Neural progenitor cell (in vitro differentiated cells): ENCODE measurements around the gene TBC1D9B. TPM values are rescaled to one million over a fixed set of nuclear protein-coding genes. Genes with fewer than 3 reads are reported as not detected.

Experiments used
- DNase-seq: peaks from one replicate; pipeline ENCODE4 v3.0.0-alpha.2; 2016; ENCODE audit warnings: low spot score
- H2AFZ ChIP-seq: fragments of 200-600 bp; sonication (generic); replicated peaks from 2 replicates; pipeline ENCODE4 v1.6.1; 2016; ENCODE audit warnings: antibody characterized with exemption
- H3F3A ChIP-seq: fragments of 200-600 bp; sonication (generic); 2 replicates; pipeline ENCODE4 v1.6.1; 2016; ENCODE audit warnings: antibody characterized with exemption, low read depth
- H3K27ac ChIP-seq: fragments of 200-600 bp; sonication (generic); 2 replicates; pipeline ENCODE4 v1.5.1; 2016; ENCODE audit warnings: mild to moderate bottlenecking
- H3K27me3 ChIP-seq: fragments of 200-600 bp; sonication (generic); 2 replicates; pipeline ENCODE4 v1.6.1; 2016; ENCODE audit warnings: mild to moderate bottlenecking, moderate library complexity
- H3K36me3 ChIP-seq: fragments of 200-600 bp; sonication (generic); 2 replicates; pipeline ENCODE4 v1.5.1; 2016
- H3K4me1 ChIP-seq: fragments of 200-600 bp; sonication (generic); 2 replicates; pipeline ENCODE4 v1.6.1; 2016; ENCODE audit warnings: mixed run types
- H3K4me2 ChIP-seq: fragments of 200-600 bp; sonication (generic); 2 replicates; pipeline ENCODE4 v1.6.1; 2016
- H3K4me3 ChIP-seq: fragments of 200-600 bp; sonication (generic); 2 replicates; pipeline ENCODE4 v1.5.1; 2016
- H3K79me2 ChIP-seq: fragments of 200-600 bp; sonication (generic); 2 replicates; pipeline ENCODE4 v1.6.1; 2016; ENCODE audit warnings: low read depth
- H3K9ac ChIP-seq: fragments of 200-600 bp; sonication (generic); 2 replicates; pipeline ENCODE4 v1.6.1; 2016
- H3K9me3 ChIP-seq: fragments of 200-600 bp; sonication (generic); 2 replicates; pipeline ENCODE4 v1.5.1; 2016; ENCODE audit warnings: low read depth
- H4K20me1 ChIP-seq: fragments of 200-600 bp; sonication (generic); 2 replicates; pipeline ENCODE4 v1.6.1; 2016; ENCODE audit warnings: low read depth
- H3K27ac Mint-ChIP-seq: 3 replicates; pipeline ENCODE4 v1.8.0; 2021; ENCODE audit warnings: mixed read lengths
- H3K27me3 Mint-ChIP-seq: 2 replicates; pipeline ENCODE4 v1.8.0; 2022; ENCODE audit warnings: low read depth, mild to moderate bottlenecking, inconsistent platforms, moderate library complexity, mixed read lengths; ENCODE audit not compliant: insufficient read depth
- H3K36me3 Mint-ChIP-seq: 3 replicates; pipeline ENCODE4 v1.8.0; 2021; ENCODE audit warnings: mixed read lengths
- H3K4me1 Mint-ChIP-seq: 3 replicates; pipeline ENCODE4 v1.8.0; 2021; ENCODE audit warnings: mixed read lengths
- H3K4me3 Mint-ChIP-seq: 3 replicates; pipeline ENCODE4 v1.8.0; 2021; ENCODE audit warnings: mild to moderate bottlenecking, moderate library complexity, mixed read lengths
- H3K9me3 Mint-ChIP-seq: 3 replicates; pipeline ENCODE4 v1.8.0; 2020; ENCODE audit warnings: mixed read lengths
- EZH2 ChIP-seq: fragments of 200-600 bp; sonication (generic); IDR thresholded peaks from 2 replicates; pipeline ENCODE4 v1.6.1; 2017; ENCODE audit warnings: antibody characterized with exemption, mild to moderate bottlenecking, moderate library complexity
- EZH2phosphoT487 ChIP-seq: fragments of 200-600 bp; sonication (generic); IDR thresholded peaks from 2 replicates; pipeline ENCODE4 v1.6.1; 2017; ENCODE audit warnings: antibody characterized with exemption
- total RNA-seq: library from RNA; depleted of rRNA; stranded (reverse); fragments of >200 nt; gene quantifications from 2 replicates; pipeline ENCODE4 v1.2.3, GENCODE V29; 2015; ENCODE audit warnings: low replicate concordance
- TF ChIP-seq, protein P1 (sequence below): fragments of 200-600 bp; sonication (generic); IDR thresholded peaks from 2 replicates; pipeline ENCODE4 v1.5.1; 2017; ENCODE audit warnings: antibody characterized with exemption, mild to moderate bottlenecking

TBC1D9B gene
- total RNA-seq, 1 donor from 2014 or later = 26.7 TPM

DNA sequence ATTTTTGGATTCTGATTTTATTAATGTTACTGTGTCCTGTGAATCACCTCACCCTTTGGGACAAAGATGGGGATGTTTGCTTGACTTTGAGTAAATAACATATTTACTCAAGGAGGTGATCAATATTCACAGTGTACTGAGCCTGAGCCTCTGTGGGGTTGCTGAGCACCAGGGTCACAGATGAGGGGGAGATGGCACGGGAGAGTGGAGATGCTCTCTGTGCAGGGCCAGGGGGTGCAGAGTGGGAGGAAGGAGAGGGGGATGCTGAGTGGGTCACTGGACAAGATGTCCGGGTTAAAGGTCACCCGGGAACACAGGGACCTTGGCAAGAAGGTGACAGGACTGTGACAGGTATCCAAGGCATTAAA is 83.0 kb downstream of the TBC1D9B start:
- Histone ChIP-seq H3K9me3 (no peaks in the 10 kb centered on the region), H3K4me2 (no peak overlapping the region), H3K4me1 (peaks cover 14% of the 10 kb centered on the region), H3K4me3 (no peak overlapping the region), H3K36me3 (no peaks in the 10 kb centered on the region), H3K79me2 (peaks cover 21% of the 10 kb centered on the region), H4K20me1 (peaks cover 30% of the 10 kb centered on the region), H3F3A (peaks cover 8% of the 10 kb centered on the region), H3K9ac (no peak overlapping the region), H3K27ac (no peak overlapping the region), H3K27me3 (no peaks in the 10 kb centered on the region), H2AFZ (no peak overlapping the region)
- peak overlapping the region; percentile 55 for H3K4me3 Mint-ChIP-seq
- peaks cover 27% of the 10 kb centered on the region for H3K4me1 Mint-ChIP-seq
- peaks cover 36% of the 10 kb centered on the region for H3K36me3 Mint-ChIP-seq
- TF ChIP-seq, protein P1, sequence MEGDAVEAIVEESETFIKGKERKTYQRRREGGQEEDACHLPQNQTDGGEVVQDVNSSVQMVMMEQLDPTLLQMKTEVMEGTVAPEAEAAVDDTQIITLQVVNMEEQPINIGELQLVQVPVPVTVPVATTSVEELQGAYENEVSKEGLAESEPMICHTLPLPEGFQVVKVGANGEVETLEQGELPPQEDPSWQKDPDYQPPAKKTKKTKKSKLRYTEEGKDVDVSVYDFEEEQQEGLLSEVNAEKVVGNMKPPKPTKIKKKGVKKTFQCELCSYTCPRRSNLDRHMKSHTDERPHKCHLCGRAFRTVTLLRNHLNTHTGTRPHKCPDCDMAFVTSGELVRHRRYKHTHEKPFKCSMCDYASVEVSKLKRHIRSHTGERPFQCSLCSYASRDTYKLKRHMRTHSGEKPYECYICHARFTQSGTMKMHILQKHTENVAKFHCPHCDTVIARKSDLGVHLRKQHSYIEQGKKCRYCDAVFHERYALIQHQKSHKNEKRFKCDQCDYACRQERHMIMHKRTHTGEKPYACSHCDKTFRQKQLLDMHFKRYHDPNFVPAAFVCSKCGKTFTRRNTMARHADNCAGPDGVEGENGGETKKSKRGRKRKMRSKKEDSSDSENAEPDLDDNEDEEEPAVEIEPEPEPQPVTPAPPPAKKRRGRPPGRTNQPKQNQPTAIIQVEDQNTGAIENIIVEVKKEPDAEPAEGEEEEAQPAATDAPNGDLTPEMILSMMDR = no peak
- no peak for TF ChIP-seq EZH2
- no peak for TF ChIP-seq EZH2phosphoT487
- peaks cover 6% of the 10 kb centered on the region for H3K9me3 Mint-ChIP-seq
- no peak for DNase-seq
- H3K27ac Mint-ChIP-seq = no peak overlapping the region
- peaks cover 5% of the 10 kb centered on the region for H3K27me3 Mint-ChIP-seq

DNA sequence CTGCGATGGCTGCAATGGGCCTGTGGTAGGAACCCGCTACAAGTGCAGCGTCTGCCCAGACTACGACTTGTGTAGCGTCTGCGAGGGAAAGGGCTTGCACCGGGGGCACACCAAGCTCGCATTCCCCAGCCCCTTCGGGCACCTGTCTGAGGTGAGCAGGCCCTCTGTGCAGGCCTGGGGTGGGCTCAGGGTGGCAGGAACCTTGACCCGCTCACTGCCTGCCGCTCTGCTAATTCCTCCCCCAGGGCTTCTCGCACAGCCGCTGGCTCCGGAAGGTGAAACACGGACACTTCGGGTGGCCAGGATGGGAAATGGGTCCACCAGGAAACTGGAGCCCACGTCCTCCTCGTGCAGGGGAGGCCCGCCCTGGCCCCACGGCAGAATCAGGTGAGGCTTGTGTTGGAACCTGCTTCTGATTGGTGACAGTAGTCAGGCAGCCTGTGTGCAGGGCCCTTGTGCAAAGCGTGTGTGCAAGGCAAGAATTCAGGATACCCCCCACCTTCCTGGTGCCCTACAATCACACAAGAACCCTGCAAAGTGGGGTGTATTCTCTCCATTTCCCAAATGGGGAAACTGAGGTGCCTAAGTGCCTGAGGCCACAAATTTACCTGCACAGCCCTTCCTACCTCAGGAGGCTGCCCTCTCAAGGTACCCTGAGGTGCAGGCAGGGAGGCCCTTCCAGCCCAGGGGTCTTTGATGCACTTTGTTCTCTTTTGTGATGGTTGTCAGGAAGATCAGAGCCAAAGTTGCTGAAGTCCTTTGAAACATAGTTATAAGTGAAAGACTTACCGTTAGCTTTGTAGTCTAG is 83.6 kb downstream of the TBC1D9B start:
- no peak overlapping the region for H3K27ac Mint-ChIP-seq
- Histone ChIP-seq H3K4me2 (no peak overlapping the region), H3K4me3 (no peak overlapping the region), H3K79me2 (peaks cover 21% of the 10 kb centered on the region), H3K9ac (no peak overlapping the region), H2AFZ (no peak overlapping the region), H3K27ac (no peak overlapping the region), H4K20me1 (peaks cover 30% of the 10 kb centered on the region), H3K4me1 (peaks cover 18% of the 10 kb centered on the region), H3F3A (peaks cover 11% of the 10 kb centered on the region), H3K27me3 (no peaks in the 10 kb centered on the region), H3K36me3 (no peaks in the 10 kb centered on the region), H3K9me3 (no peaks in the 10 kb centered on the region)
- no peak overlapping the region for H3K4me3 Mint-ChIP-seq
- peaks cover 29% of the 10 kb centered on the region for H3K4me1 Mint-ChIP-seq
- TF ChIP-seq, protein P1 = no peak
- TF ChIP-seq EZH2 = no peak
- no peak for TF ChIP-seq EZH2phosphoT487
- peaks cover 5% of the 10 kb centered on the region for H3K27me3 Mint-ChIP-seq
- peaks cover 30% of the 10 kb centered on the region for H3K36me3 Mint-ChIP-seq
- peaks cover 2% of the 10 kb centered on the region for H3K9me3 Mint-ChIP-seq
- no peak for DNase-seq

DNA sequence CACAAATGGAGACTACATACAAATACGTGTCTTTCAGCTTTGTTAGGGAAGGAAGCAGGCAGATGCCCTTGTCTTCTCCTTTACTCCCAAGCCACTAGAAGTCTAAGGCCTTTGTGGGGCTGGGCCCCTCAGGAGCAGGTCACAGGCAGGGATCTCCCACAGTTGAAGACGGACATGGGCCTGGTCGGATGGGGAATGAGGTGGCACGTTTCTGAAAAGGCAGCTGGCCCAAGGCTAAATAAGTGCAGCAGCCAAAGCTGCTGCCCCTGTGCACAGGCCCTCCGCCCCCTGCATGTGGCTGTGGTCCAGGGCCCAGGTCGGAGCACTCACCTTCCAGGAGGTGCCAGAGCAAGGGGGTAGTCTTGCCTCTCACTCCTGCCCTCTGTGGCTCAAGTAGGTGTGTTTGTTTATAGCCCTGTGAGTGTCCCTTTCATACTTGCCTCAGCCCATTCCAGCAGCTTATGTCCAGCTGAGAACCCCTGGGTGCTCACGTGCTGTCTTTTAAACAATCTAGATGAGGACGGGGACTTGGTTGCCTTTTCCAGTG is 85.2 kb downstream of the TBC1D9B start:
- Histone ChIP-seq H3K4me2 (peak overlapping the region; percentile 92), H3K79me2 (peaks cover 21% of the 10 kb centered on the region), H3F3A (peaks cover 17% of the 10 kb centered on the region), H3K9ac (no peak overlapping the region), H3K27me3 (peaks cover 14% of the 10 kb centered on the region), H2AFZ (no peak overlapping the region), H3K36me3 (no peaks in the 10 kb centered on the region), H3K27ac (no peak overlapping the region), H3K4me3 (no peak overlapping the region), H3K9me3 (no peaks in the 10 kb centered on the region), H3K4me1 (peaks cover 26% of the 10 kb centered on the region), H4K20me1 (peaks cover 33% of the 10 kb centered on the region)
- peaks cover 10% of the 10 kb centered on the region for H3K27me3 Mint-ChIP-seq
- H3K4me1 Mint-ChIP-seq = peaks cover 40% of the 10 kb centered on the region
- H3K36me3 Mint-ChIP-seq = peaks cover 21% of the 10 kb centered on the region
- no peak for TF ChIP-seq EZH2
- TF ChIP-seq EZH2phosphoT487 = no peak
- peak overlapping the region; percentile 39 for H3K27ac Mint-ChIP-seq
- H3K9me3 Mint-ChIP-seq = no peaks in the 10 kb centered on the region
- no peak for DNase-seq
- peak overlapping the region; percentile 95 for H3K4me3 Mint-ChIP-seq

DNA sequence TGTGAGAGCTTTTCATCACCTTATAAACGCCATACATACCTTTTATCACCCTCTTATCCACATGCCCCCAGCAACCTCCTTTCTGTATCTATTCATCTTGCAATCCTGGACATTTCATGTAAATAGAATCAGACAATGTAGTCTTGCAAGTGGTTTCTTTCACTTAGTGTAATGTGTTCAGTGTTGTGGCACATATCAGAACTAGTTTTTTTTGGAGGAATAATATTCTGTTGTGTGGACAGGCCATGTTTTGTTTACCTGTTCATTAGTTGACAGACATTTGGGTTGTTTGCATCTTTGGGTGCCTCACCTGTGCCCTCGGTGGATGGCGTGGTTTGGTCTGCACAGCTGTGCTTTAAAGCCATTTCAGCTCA is 85.7 kb downstream of the TBC1D9B start:
- no peak overlapping the region for H3K9ac ChIP-seq
- no peak overlapping the region for H2AFZ ChIP-seq
- peak overlapping the region; percentile 95 for H3K4me3 Mint-ChIP-seq
- peak overlapping the region; percentile 89 for H3K4me3 ChIP-seq
- no peak overlapping the region for H3K27ac ChIP-seq
- H3K27me3 Mint-ChIP-seq = peaks cover 11% of the 10 kb centered on the region
- H3K27ac Mint-ChIP-seq = no peak overlapping the region
- peaks cover 19% of the 10 kb centered on the region for H3K36me3 Mint-ChIP-seq
- peaks cover 19% of the 10 kb centered on the region for H3K27me3 ChIP-seq
- H3K9me3 Mint-ChIP-seq = no peaks in the 10 kb centered on the region
- H3K79me2 ChIP-seq = peaks cover 21% of the 10 kb centered on the region
- peaks cover 26% of the 10 kb centered on the region for H3K4me1 ChIP-seq
- H3K4me1 Mint-ChIP-seq = peaks cover 40% of the 10 kb centered on the region
- peaks cover 22% of the 10 kb centered on the region for H3F3A ChIP-seq
- no peaks in the 10 kb centered on the region for H3K36me3 ChIP-seq
- H4K20me1 ChIP-seq = peaks cover 36% of the 10 kb centered on the region
- H3K9me3 ChIP-seq = no peaks in the 10 kb centered on the region
- TF ChIP-seq EZH2 (no peak), EZH2phosphoT487 (no peak)
- TF ChIP-seq, protein P1 = no peak
- no peak for DNase-seq
- H3K4me2 ChIP-seq = peak overlapping the region; percentile 92
